Thyroid gland (tissue), 4 donors: ENCODE measurements around the gene NCKAP5L. TPM values are rescaled to one million over a fixed set of nuclear protein-coding genes. Genes with fewer than 3 reads are reported as not detected.
"Not testable (repeated sequence)": the region's sequence is repeated elsewhere in the genome, so short reads cannot be mapped to it uniquely, and the experiment has no call there.

Experiments used
- DNase-seq, 2 donors: peaks; one replicate each; pipeline ENCODE4 v3.0.0-alpha.2; 2019
- H3K27ac ChIP-seq, 3 donors: fragments of 200-600 bp; sonication (generic); 1 replicate in 2 of 3; 2 replicates in 1 of 3; pipeline ENCODE4 v1.5.1; 2016 to 2019; ENCODE audit warnings: mild to moderate bottlenecking in 1 of 3, moderate library complexity in 1 of 3
- H3K27me3 ChIP-seq: fragments of 200-600 bp; sonication (generic); one replicate; pipeline ENCODE4 v1.5.1; 2019
- H3K36me3 ChIP-seq, 2 donors: fragments of 200-600 bp; sonication (generic); one replicate each; pipeline ENCODE4 v1.5.1; 2016 to 2019
- H3K4me1 ChIP-seq, 2 donors: fragments of 200-600 bp; sonication (generic); one replicate each; pipeline ENCODE4 v1.5.1; 2017 to 2019
- H3K4me3 ChIP-seq, 3 donors: fragments of 200-600 bp; sonication (generic); replicated peaks in 1 of 3; 1 replicate in 2 of 3; 2 replicates in 1 of 3; pipeline ENCODE4 v1.5.1; 2016; ENCODE audit warnings: mild to moderate bottlenecking in 1 of 3
- H3K9me3 ChIP-seq: fragments of 200-600 bp; sonication (generic); one replicate; pipeline ENCODE4 v1.5.1; 2017
- POLR2A ChIP-seq, 2 donors: fragments of 450-650 bp; IDR thresholded peaks; one replicate each; pipeline ENCODE4 v1.6.1; 2017; ENCODE audit warnings: antibody characterized with exemption in 2 of 2, mild to moderate bottlenecking in 2 of 2, moderate library complexity in 1 of 2
- WGBS, 2 donors: methylation state at CpG; one replicate each; pipeline ENCODE4 v1.1.5; 2017; 5-methylcytosine and 5-hydroxymethylcytosine counted together
- intact Hi-C: fragments of 100-400 bp; cut with DNase I; formaldehyde crosslinking; loops from one replicate; pipeline ENCODE4 v1.15.1; 2023
- total RNA-seq, 4 donors: library from RNA; depleted of rRNA; stranded (reverse); fragments of >200 nt; gene quantifications; one replicate each; pipeline ENCODE4 v1.2.3, GENCODE V29; 2016
- TF ChIP-seq, protein P1 (sequence below), 6 experiments: fragments of 200-600 bp in 3 of 6; fragments of 450-650 bp in 3 of 6; sonication (generic) in 3 of 6; IDR thresholded peaks; one replicate each; pipeline ENCODE4 v1.5.1; 2016 to 2019; ENCODE audit warnings: antibody characterized with exemption in 6 of 6, mild to moderate bottlenecking in 2 of 6, inconsistent platforms in 1 of 6, moderate library complexity in 1 of 6

NCKAP5L gene
- total RNA-seq, 4 donors from 2014 or later: 14.1 to 33.7 (median 16.3) TPM

- DNase-seq: no peak
- Histone ChIP-seq H3K36me3 (no peaks in the 10 kb centered on the region), H3K9me3 (no peaks in the 10 kb centered on the region), H3K27ac (no peak overlapping the region), H3K4me3 (no peak overlapping the region), H3K27me3 (no peaks in the 10 kb centered on the region), H3K4me1 (peaks cover 27 to 56% of the 10 kb centered on the region in 2 donors)
- WGBS, 2 donors: 72 to 75% methylated on average over 2 of the region's 2 CpGs
- intact Hi-C loops: loop anchor here (5.0 to 10.0 kb wide), 2 partner anchors 103 to 190 kb away; partner anchors contain the start of gene ASIC1
- TF ChIP-seq, protein P1, sequence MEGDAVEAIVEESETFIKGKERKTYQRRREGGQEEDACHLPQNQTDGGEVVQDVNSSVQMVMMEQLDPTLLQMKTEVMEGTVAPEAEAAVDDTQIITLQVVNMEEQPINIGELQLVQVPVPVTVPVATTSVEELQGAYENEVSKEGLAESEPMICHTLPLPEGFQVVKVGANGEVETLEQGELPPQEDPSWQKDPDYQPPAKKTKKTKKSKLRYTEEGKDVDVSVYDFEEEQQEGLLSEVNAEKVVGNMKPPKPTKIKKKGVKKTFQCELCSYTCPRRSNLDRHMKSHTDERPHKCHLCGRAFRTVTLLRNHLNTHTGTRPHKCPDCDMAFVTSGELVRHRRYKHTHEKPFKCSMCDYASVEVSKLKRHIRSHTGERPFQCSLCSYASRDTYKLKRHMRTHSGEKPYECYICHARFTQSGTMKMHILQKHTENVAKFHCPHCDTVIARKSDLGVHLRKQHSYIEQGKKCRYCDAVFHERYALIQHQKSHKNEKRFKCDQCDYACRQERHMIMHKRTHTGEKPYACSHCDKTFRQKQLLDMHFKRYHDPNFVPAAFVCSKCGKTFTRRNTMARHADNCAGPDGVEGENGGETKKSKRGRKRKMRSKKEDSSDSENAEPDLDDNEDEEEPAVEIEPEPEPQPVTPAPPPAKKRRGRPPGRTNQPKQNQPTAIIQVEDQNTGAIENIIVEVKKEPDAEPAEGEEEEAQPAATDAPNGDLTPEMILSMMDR (IDR thresholded peaks at IDR 0.05): no peak
- TF ChIP-seq POLR2A (IDR thresholded peaks at IDR 0.05): no peak
Observed at GRCh38 chr12:49864798-49865090, 36.5 kb upstream of the NCKAP5L start.

DNA sequence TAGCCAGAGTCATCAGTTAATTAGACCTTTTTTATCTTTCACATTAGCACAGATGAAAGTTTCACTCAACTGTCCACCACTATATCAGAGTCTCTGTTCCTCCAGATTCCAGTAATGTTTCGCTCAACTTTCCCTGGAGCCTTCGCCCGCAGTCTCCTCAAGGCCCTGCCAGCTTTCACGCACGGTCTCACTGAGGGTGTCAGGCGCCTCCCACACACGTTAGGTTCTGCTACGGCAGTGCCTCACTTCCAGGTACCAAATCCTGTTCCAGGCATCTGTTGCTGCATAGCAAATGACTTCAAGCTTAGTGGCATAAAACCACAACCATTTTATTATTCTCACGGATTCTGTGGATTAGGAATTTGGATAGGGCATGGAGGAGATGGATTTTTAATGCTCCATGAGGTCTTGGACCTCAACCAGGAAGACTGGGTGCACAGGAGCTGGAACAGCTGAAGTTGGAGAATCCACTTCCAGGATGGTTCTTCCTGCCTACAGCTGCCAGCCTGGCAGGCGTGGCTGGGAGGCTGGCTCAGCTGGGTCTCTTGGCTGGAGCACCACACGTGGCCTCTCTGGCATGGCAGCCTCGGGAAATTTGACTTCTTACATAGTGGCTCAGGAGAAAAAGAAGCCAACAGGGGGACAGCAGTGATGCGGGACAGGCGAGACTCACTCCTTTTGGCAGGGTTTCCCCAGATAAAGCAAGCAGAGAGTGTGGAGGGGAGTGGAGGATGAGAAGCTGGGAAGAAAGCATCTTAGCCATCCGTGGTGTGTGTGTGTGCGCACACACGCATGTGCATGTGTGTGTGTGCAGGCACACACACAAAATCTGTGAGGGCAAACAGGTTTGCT is 36.0 kb upstream of the NCKAP5L start:
- intact Hi-C loops: loop anchor here (10.0 kb wide), 1 partner anchor 191 kb away; the partner anchor contains the start of gene ASIC1
- H3K36me3 ChIP-seq: no peaks in the 10 kb centered on the region
- H3K4me1 ChIP-seq: peaks cover 22 to 51% of the 10 kb centered on the region in 2 donors
- WGBS, 2 donors: 69 to 74% methylated on average over 16 to 17 of the region's 17 CpGs
- H3K27me3 ChIP-seq: no peaks in the 10 kb centered on the region
- H3K9me3 ChIP-seq: no peaks in the 10 kb centered on the region
- DNase-seq: peak; percentile 51 to 65
- H3K4me3 ChIP-seq: no peak overlapping the region
- TF ChIP-seq, protein P1 (IDR thresholded peaks at IDR 0.05): no peak
- TF ChIP-seq POLR2A (IDR thresholded peaks at IDR 0.05): no peak
- H3K27ac ChIP-seq: peak overlapping the region in 1 of 3 donors; percentile 41

DNA sequence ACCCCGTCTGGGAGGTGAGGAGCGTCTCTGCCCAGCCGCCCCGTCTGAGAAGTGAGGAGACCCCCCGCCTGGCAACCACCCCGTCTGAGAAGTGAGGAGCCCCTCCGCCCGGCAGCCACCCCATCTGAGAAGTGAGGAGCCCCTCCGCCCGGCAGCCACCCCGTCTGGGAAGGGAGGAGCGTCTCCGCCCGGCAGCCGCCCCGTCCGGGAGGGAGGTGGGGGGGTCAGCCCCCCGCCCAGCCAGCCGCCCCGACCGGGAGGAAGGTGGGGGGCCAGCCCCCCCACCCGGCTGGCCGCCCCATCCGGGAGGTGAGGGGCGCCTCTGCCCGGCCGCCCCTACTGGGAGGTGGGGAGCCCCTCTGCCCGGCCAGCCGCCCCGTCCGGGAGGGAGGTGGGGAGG is 32.7 kb upstream of the NCKAP5L start:
- not testable (repeated sequence) for H3K4me3 ChIP-seq, H3K27ac ChIP-seq, DNase-seq, H3K36me3 ChIP-seq, H3K9me3 ChIP-seq, H3K27me3 ChIP-seq
- intact Hi-C loops: loop anchor here (10.0 kb wide), 1 partner anchor 194 kb away; the partner anchor contains the start of gene ASIC1
- peaks cover 7 to 26% of the 10 kb centered on the region in 2 donors for H3K4me1 ChIP-seq
- no CpG with 5 or more reads among the region's 31 CpGs for WGBS, 2 donors

GRCh38 chr12:49855890-49856289 is 27.7 kb upstream of the NCKAP5L start:
- H3K4me3 ChIP-seq, H3K36me3 ChIP-seq, H3K4me1 ChIP-seq, DNase-seq, H3K27me3 ChIP-seq, intact Hi-C loops, H3K9me3 ChIP-seq, H3K27ac ChIP-seq: not testable (repeated sequence)
- WGBS, 2 donors: 94 to 95% methylated on average over 4 of the region's 4 CpGs

- H3K4me1 ChIP-seq: no peaks in the 10 kb centered on the region
- TF ChIP-seq POLR2A (IDR thresholded peaks at IDR 0.05): no peak
- TF ChIP-seq, protein P1 (IDR thresholded peaks at IDR 0.05): no peak
- no peaks in the 10 kb centered on the region for H3K36me3 ChIP-seq
- H3K27me3 ChIP-seq: no peaks in the 10 kb centered on the region
- 91% methylated on average over 4 of the region's 4 CpGs for WGBS, 2 donors
- H3K4me3 ChIP-seq: no peak overlapping the region
- no peaks in the 10 kb centered on the region for H3K9me3 ChIP-seq
- intact Hi-C loops: no loop called here
- H3K27ac ChIP-seq: no peak overlapping the region
- no peak for DNase-seq
Observed at GRCh38 chr12:49854976-49855375, 26.8 kb upstream of the NCKAP5L start.

GRCh38 chr12:49853671-49854070 is 25.5 kb upstream of the NCKAP5L start:
- Histone ChIP-seq H3K4me1 (no peaks in the 10 kb centered on the region), H3K27ac (no peak overlapping the region), H3K36me3 (no peaks in the 10 kb centered on the region), H3K9me3 (no peaks in the 10 kb centered on the region), H3K27me3 (no peaks in the 10 kb centered on the region), H3K4me3 (no peak overlapping the region)
- DNase-seq: no peak
- 78 to 81% methylated on average over 2 of the region's 2 CpGs for WGBS, 2 donors
- TF ChIP-seq POLR2A (IDR thresholded peaks at IDR 0.05): no peak
- TF ChIP-seq, protein P1 (IDR thresholded peaks at IDR 0.05): no peak
- intact Hi-C loops: no loop called here
